Measurements from ENCODE around the gene SNX8.

Gene SNX8

GRCh38 chr7:2245883-2246675, 68.2 kb downstream of the SNX8 start:
- no peak overlapping the region for H3K4me3 ChIP-seq (replicated peaks; ENCODE audit: low read depth, low read length)
- DNase-seq (ENCODE audit: low read depth): peak; percentile 23
- TF ChIP-seq CTCF (IDR thresholded peaks at IDR 0.05; ENCODE audit: low read length, missing control alignments): no peak

- H3K4me3 ChIP-seq (replicated peaks; ENCODE audit: low read depth, low read length): no peak overlapping the region
- TF ChIP-seq CTCF (IDR thresholded peaks at IDR 0.05; ENCODE audit: low read length, missing control alignments): no peak
- no peak for DNase-seq (ENCODE audit: low read depth)
Measured at GRCh38 chr7:2244404-2244995, 69.7 kb downstream of the SNX8 start.

GRCh38 chr7:2243458-2243857, 70.8 kb downstream of the SNX8 start:
- no peak for DNase-seq (ENCODE audit: low read depth)
- TF ChIP-seq CTCF (IDR thresholded peaks at IDR 0.05; ENCODE audit: low read length, missing control alignments): no peak
- H3K4me3 ChIP-seq (replicated peaks; ENCODE audit: low read depth, low read length): no peak overlapping the region

GRCh38 chr7:2242541-2243429, 71.5 kb downstream of the SNX8 start:
- peak; percentile 2 for TF ChIP-seq CTCF (IDR thresholded peaks at IDR 0.05; ENCODE audit: low read length, missing control alignments)
- H3K4me3 ChIP-seq (replicated peaks; ENCODE audit: low read depth, low read length): peak overlapping the region; percentile 84
- DNase-seq (ENCODE audit: low read depth): no peak

- no peak for TF ChIP-seq CTCF (IDR thresholded peaks at IDR 0.05; ENCODE audit: low read length, missing control alignments)
- DNase-seq (ENCODE audit: low read depth): peak; percentile 68
- H3K4me3 ChIP-seq (replicated peaks; ENCODE audit: low read depth, low read length): peak within 1 kb of the TSS; percentile 84
Measured at GRCh38 chr7:2241580-2242540, 72.4 kb downstream of the SNX8 start, which contains the start of the genes MRM2 and NUDT1. TSS of gene MRM2 (minus strand) at chr7:2242205. CDS start at chr7:2242169, 36 bp downstream. TSS of gene NUDT1 (plus strand) at chr7:2242226. CDS start at chr7:2244575, 2,349 bp downstream.

GRCh38 chr7:2239242-2239641, 75.0 kb downstream of the SNX8 start:
- DNase-seq (ENCODE audit: low read depth): no peak
- no peak for TF ChIP-seq CTCF (IDR thresholded peaks at IDR 0.05; ENCODE audit: low read length, missing control alignments)
- H3K4me3 ChIP-seq (replicated peaks; ENCODE audit: low read depth, low read length): no peak overlapping the region

Data from fibroblast of pulmonary artery (primary cell).